GM18951 (cell line): ENCODE results near the gene EMC1.

Source experiments
- POLR2A ChIP-seq: IDR thresholded peaks from 4 replicates; pipeline ENCODE4 v1.6.1; 2011; ENCODE audit warnings: mild to moderate bottlenecking; ENCODE audit not compliant: insufficient read length, insufficient read depth; ENCODE audit errors: extremely low read depth
- in situ Hi-C: fragments of 300-500 bp; cut with MboI; formaldehyde crosslinking; loops from one replicate; pipeline ENCODE4 v1.12.0; 2022; ENCODE audit warnings: low sequenced_read_pairs, mixed read lengths, inconsistent platforms; ENCODE audit not compliant: unreplicated experiment

EMC1 gene

GRCh38 chr1:19204446-19205266 lies 46.7 kb downstream of the EMC1 start:
- in situ Hi-C loops: no loop called here
- TF ChIP-seq POLR2A: no peak

- in situ Hi-C loops: no loop called here
- no peak for TF ChIP-seq POLR2A
Measured at GRCh38 chr1:19203440-19203839, 47.9 kb downstream of the EMC1 start.

- in situ Hi-C loops: no loop called here
- TF ChIP-seq POLR2A: no peak
Measured at GRCh38 chr1:19202396-19202795, 48.9 kb downstream of the EMC1 start.

- TF ChIP-seq POLR2A: no peak
- in situ Hi-C loops: no loop called here
Measured at GRCh38 chr1:19199969-19200604, 51.2 kb downstream of the EMC1 start.

- no peak for TF ChIP-seq POLR2A
- in situ Hi-C loops: no loop called here
Measured at GRCh38 chr1:19199329-19199968, 51.9 kb downstream of the EMC1 start.

- TF ChIP-seq POLR2A: no peak
- in situ Hi-C loops: no loop called here
Measured at GRCh38 chr1:19198820-19199219, 52.5 kb downstream of the EMC1 start.

- no peak for TF ChIP-seq POLR2A
- in situ Hi-C loops: no loop called here
Measured at GRCh38 chr1:19197845-19198244, 53.5 kb downstream of the EMC1 start.

GRCh38 chr1:19196331-19196730 lies 55.0 kb downstream of the EMC1 start:
- in situ Hi-C loops: no loop called here
- no peak for TF ChIP-seq POLR2A

GRCh38 chr1:19193004-19193403 lies 58.3 kb downstream of the EMC1 start:
- in situ Hi-C loops: no loop called here
- no peak for TF ChIP-seq POLR2A

- no peak for TF ChIP-seq POLR2A
- in situ Hi-C loops: no loop called here
Measured at GRCh38 chr1:19191811-19192210, 59.5 kb downstream of the EMC1 start.

- TF ChIP-seq POLR2A: no peak
- in situ Hi-C loops: no loop called here
Measured at GRCh38 chr1:19190468-19190867, 60.9 kb downstream of the EMC1 start.

- no peak for TF ChIP-seq POLR2A
- in situ Hi-C loops: no loop called here
Measured at GRCh38 chr1:19189270-19189669, 62.1 kb downstream of the EMC1 start.

- no peak for TF ChIP-seq POLR2A
- in situ Hi-C loops: no loop called here
Measured at GRCh38 chr1:19187852-19188251, 63.5 kb downstream of the EMC1 start.

- in situ Hi-C loops: no loop called here
- TF ChIP-seq POLR2A: no peak
Measured at GRCh38 chr1:19186001-19186400, 65.3 kb downstream of the EMC1 start.
